Kidney epithelial cell (primary cell): ENCODE measurements around the gene ABHD16A. TPM values are rescaled to one million over a fixed set of nuclear protein-coding genes. Genes with fewer than 3 reads are reported as not detected.

Source experiments
- DNase-seq: peaks from one replicate; pipeline ENCODE4 v3.0.0-alpha.2; 2010; ENCODE audit warnings: low read depth
- H3K27me3 ChIP-seq: 2 replicates; pipeline ENCODE4 v1.6.0; 2011; ENCODE audit warnings: low read length; ENCODE audit not compliant: control insufficient read depth, insufficient read depth
- H3K36me3 ChIP-seq: 2 replicates; pipeline ENCODE4 v1.5.1; 2011; ENCODE audit warnings: low read length; ENCODE audit not compliant: control insufficient read depth, insufficient read depth
- H3K4me3 ChIP-seq: 2 replicates; pipeline ENCODE4 v1.5.1; 2011; ENCODE audit warnings: low read depth, mild to moderate bottlenecking, control low read depth, low read length
- total RNA-seq: library from RNA; depleted of rRNA; stranded (reverse); fragments of >200 nt; gene quantifications from 2 replicates; pipeline ENCODE4 v1.2.3, GENCODE V29; 2015
- TF ChIP-seq, protein P1 (sequence below): IDR thresholded peaks from 2 replicates; pipeline ENCODE4 v1.5.1; 2011; ENCODE audit warnings: mild to moderate bottlenecking, moderate library complexity, low read length, control low read depth, inconsistent platforms; ENCODE audit not compliant: insufficient read depth, poor library complexity, severe bottlenecking

ABHD16A gene
- total RNA-seq = 43.8 and 45.5 TPM in 2 replicates

DNA sequence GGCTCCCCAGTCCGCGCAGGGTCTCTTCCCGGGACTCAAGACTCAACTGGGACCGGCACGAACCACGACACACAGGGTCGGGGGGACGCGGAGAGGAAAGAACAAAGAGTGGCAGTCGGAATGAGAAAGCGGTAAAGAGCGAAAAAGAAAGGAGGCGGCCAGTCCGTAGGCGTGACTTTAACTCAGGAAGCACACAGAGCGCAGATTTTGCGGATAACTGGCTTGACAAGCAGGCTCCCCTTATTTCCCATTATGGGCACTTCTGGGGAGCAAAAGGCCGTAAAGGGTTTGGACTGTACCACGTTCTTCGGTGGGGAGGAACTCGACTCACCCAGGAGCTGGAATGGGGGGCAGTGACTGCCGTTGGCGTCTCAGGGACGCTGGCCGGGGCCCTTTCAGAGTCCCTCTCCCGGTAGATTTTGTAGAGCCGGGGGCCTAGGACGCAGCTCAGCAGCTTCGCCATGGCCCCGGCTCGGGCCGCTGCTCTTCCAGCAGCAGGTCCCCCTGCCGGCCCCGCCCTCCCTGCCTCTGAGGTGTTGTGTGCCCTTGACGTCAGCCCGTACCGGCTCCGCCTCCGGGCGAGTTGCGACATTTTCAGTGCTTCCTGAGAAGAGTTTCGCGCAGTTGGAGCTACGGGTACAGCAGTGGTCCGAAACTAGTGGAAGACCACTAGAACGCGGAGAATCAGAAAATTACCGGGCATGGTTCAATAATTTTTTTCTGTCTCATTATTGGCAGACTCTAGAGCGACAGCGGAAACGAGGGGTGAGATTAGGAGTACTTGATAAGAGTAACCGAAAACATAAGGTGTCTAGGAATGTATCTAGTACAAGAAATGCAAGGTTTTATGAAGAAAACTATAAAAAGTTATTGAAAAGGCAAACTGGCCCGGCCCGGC is at the start of gene ABHD16A:
Gene ABHD16A (minus strand): TSS at position 506 of the 898 bp plus-strand sequence. CDS start 43 bp downstream, at position 463.
- TF ChIP-seq, protein P1, sequence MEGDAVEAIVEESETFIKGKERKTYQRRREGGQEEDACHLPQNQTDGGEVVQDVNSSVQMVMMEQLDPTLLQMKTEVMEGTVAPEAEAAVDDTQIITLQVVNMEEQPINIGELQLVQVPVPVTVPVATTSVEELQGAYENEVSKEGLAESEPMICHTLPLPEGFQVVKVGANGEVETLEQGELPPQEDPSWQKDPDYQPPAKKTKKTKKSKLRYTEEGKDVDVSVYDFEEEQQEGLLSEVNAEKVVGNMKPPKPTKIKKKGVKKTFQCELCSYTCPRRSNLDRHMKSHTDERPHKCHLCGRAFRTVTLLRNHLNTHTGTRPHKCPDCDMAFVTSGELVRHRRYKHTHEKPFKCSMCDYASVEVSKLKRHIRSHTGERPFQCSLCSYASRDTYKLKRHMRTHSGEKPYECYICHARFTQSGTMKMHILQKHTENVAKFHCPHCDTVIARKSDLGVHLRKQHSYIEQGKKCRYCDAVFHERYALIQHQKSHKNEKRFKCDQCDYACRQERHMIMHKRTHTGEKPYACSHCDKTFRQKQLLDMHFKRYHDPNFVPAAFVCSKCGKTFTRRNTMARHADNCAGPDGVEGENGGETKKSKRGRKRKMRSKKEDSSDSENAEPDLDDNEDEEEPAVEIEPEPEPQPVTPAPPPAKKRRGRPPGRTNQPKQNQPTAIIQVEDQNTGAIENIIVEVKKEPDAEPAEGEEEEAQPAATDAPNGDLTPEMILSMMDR = no peak
- no peaks in the 10 kb centered on the region for H3K36me3 ChIP-seq
- peak; percentile 96 for DNase-seq
- H3K4me3 ChIP-seq = peak within 1 kb of the TSS; percentile 81
- no peaks in the 10 kb centered on the region for H3K27me3 ChIP-seq

DNA sequence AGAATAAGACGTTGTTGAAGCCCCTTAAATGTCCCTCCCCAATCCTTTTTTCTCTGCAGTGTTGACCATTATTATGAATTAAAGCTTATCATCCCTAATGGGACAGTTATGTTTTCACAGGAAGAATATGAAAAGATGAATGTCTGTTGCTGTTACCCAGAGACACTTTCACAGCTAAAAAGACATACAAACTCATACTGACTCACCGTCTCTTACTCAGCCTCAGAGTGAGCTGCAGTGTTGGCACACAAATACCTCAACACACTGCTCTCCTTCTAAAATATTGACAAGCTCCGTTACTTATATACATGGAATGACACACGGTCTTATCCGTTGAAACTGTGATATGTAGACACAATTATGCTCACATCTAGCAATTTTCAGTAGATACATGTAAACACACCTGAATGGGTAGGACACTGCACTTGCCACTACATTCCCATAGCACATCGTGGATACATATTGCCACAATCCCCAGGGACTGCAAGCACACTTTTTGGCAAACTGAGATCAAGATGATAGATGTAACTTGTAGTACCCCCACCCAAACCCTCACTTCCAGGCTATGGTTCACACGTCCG is 49.7 kb upstream of the ABHD16A start:
- H3K4me3 ChIP-seq = no peak overlapping the region
- no peaks in the 10 kb centered on the region for H3K36me3 ChIP-seq
- DNase-seq = no peak
- no peaks in the 10 kb centered on the region for H3K27me3 ChIP-seq
- TF ChIP-seq, protein P1 = no peak

DNA sequence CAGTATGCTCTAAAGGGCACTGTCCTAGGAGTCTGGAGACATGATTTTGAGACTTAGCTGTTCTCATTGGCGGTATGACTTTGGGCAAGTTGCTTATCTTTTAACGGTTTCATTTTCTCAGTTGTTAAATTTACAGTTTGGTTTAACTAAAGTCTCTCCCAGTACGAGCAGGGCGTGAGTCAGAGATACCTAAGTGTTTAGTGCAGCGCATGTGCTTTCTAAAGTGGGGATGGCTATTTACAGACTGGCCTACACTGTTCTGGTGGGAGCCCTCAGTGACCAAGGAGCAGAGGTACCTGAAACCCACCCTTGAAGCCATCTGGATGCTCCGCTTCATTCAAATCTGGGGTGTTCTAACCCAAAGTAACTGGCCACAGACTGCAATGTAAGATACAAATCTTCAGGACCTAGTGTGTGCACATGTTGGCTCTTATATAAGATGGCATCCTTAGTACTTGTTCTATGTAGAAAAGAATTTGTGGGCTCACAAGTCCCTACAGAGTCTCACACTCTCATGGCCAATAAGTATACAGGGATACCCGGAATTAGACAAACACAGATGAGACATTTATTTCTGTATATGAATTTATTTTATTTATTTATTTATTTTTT is 47.4 kb upstream of the ABHD16A start:
- Histone ChIP-seq H3K36me3 (no peaks in the 10 kb centered on the region), H3K4me3 (no peak overlapping the region), H3K27me3 (no peaks in the 10 kb centered on the region)
- TF ChIP-seq, protein P1 = no peak
- no peak for DNase-seq

DNA sequence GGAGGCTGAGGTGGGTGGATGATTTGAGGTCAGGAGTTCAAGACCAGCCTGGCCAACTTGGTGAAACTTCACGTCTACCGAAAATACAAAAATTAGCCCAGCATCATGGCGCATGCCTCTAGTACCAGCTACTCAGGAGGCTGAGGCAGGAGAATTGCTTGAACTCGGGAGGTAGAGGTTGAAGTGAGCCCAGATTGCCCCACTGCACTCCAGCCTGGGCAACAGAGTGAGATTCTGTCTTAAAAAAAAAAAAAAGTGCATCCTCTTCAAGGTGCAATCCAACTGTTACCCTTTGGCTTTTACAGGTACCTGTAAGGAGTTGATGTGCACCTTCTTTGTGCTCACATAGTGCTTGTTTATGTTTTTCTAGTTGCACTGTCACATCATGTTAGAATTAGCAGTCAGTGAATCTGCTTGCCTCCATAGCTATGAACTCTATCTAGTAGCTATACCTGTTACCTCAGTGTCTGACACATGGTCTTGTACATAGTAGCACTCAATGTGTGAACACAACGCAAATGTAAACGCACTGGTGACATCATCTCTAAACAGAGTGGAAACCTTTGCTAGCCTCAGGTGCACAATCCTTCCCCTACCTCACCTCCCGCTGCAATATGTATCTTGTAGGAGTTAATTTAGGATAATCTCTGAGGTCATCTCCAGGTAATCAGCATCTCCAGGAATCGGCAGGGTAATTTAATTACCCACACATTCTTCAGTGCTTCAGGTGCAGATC is 46.3 kb upstream of the ABHD16A start:
- DNase-seq = no peak

DNA sequence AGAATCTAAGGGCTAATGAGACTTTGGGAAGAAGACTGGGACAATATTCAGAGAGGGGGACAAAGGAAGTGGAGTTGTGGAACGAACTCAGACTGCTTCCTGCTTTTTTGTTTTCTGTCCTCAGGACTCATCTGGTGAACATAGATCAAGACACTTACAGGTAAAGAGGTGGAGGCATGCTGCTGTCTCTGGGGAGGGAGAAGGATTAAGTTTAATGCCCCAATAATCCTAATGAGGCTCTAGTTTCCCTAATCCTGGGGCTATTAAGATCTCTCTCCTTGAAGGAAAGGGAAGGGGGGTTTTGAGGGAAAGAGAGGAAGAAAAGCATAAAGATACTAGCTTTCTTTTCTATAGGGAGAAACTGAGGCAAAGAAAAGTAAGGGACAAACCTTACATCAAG is 41.3 kb upstream of the ABHD16A start:
- Histone ChIP-seq H3K36me3 (peaks cover 2% of the 10 kb centered on the region), H3K4me3 (no peak overlapping the region), H3K27me3 (no peaks in the 10 kb centered on the region)
- DNase-seq = no peak
- TF ChIP-seq, protein P1 = no peak

More for the DNA sequence above, 46.3 kb upstream of the ABHD16A start:
- H3K27me3 ChIP-seq = no peaks in the 10 kb centered on the region
- no peak overlapping the region for H3K4me3 ChIP-seq
- H3K36me3 ChIP-seq = no peaks in the 10 kb centered on the region
- TF ChIP-seq, protein P1 = no peak
